ENCODE measurements around the gene GATA5.

GATA5 gene

DNA sequence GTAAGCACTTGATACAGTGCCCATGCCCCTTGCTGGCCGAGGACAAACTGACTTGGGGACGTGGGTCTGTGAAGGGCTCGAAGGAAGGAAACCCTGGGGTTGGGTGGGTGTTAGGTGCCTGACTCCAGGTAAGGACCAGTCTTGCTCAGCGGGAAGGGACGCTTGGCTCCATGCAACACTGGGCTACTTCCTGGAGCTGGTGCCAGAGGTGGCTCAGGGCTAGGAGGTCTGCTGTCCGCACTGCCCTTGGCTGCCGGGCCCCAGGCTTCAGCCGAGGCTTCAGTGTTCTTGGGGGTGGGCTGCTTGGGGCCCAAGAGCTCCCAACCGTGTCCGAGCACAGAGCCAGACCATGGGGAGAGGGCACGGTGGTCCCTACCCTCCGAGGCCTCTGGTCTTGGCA lies 5.3 kb downstream of the GATA5 start:
- TF ChIP-seq YY1 (IDR thresholded peaks at IDR 0.05; ENCODE audit: insufficient read depth, insufficient read length) (no peak), ZNF274 (IDR thresholded peaks at IDR 0.05; ENCODE audit: low read depth, low read length) (no peak), SUZ12 (IDR thresholded peaks at IDR 0.05; ENCODE audit: extremely low read depth, insufficient read depth, insufficient read length) (no peak)
- no peak for DNase-seq (ENCODE audit: low read depth, low spot score)
- peaks cover 43% of the 10 kb centered on the region for H3K4me1 ChIP-seq (ENCODE audit: insufficient read depth, insufficient read length)
- no peaks in the 10 kb centered on the region for H3K36me3 ChIP-seq (ENCODE audit: insufficient read depth, insufficient read length, low read length)
- no peaks in the 10 kb centered on the region for H3K9me3 ChIP-seq (ENCODE audit: insufficient read depth, low read length)
- H3K4me3 ChIP-seq (ENCODE audit: insufficient read length, low read depth), result no peak overlapping the region
- H3K27me3 ChIP-seq (ENCODE audit: insufficient read depth, insufficient read length), result peaks cover 13% of the 10 kb centered on the region
- H3K9ac ChIP-seq (ENCODE audit: insufficient read length, low read depth), result no peak overlapping the region

DNA sequence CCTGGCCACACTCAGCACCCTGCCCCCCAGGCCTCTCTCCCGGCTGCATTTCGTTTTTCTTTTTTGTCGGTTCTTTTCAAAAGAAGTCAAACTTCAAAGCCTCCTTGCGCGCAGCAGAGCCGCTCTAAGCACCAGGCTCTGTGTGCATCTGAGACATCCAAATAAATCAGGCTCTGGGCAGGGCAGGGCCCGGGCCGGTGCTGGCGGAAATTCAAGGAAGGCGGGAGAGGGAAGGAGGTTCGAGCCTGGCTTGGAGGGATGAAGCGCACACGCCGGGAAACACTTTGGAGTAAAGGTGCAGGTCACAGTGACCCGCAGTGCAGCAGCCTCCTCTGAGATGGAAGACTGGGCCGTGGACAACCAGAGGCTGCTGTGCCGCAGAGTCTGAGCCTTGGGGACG lies 5.8 kb downstream of the GATA5 start:
- Histone ChIP-seq H3K9me3 (ENCODE audit: insufficient read depth, low read length) (no peaks in the 10 kb centered on the region), H3K9ac (ENCODE audit: insufficient read length, low read depth) (peak overlapping the region; percentile 52), H3K27me3 (ENCODE audit: insufficient read depth, insufficient read length) (peaks cover 8% of the 10 kb centered on the region), H3K36me3 (ENCODE audit: insufficient read depth, insufficient read length, low read length) (no peaks in the 10 kb centered on the region), H3K4me3 (ENCODE audit: insufficient read length, low read depth) (no peak overlapping the region), H3K4me1 (ENCODE audit: insufficient read depth, insufficient read length) (peaks cover 41% of the 10 kb centered on the region)
- no peak for TF ChIP-seq SUZ12 (IDR thresholded peaks at IDR 0.05; ENCODE audit: extremely low read depth, insufficient read depth, insufficient read length)
- TF ChIP-seq ZNF274 (IDR thresholded peaks at IDR 0.05; ENCODE audit: low read depth, low read length), result no peak
- TF ChIP-seq YY1 (IDR thresholded peaks at IDR 0.05; ENCODE audit: insufficient read depth, insufficient read length), result no peak
- no peak for DNase-seq (ENCODE audit: low read depth, low spot score)

- Histone ChIP-seq H3K9ac (ENCODE audit: insufficient read length, low read depth) (peak overlapping the region; percentile 52), H3K27me3 (ENCODE audit: insufficient read depth, insufficient read length) (peaks cover 2% of the 10 kb centered on the region)
Observed at GRCh38 chr20:62469352-62469751, 6.4 kb downstream of the GATA5 start.

GRCh38 chr20:62466806-62467537 lies 8.8 kb downstream of the GATA5 start:
- H3K27me3 ChIP-seq (ENCODE audit: insufficient read depth, insufficient read length), result no peaks in the 10 kb centered on the region
- no peak for DNase-seq (ENCODE audit: low read depth, low spot score)
- no peak overlapping the region for H3K9ac ChIP-seq (ENCODE audit: insufficient read length, low read depth)
- H3K4me3 ChIP-seq (ENCODE audit: insufficient read length, low read depth), result no peak overlapping the region
- no peaks in the 10 kb centered on the region for H3K9me3 ChIP-seq (ENCODE audit: insufficient read depth, low read length)
- H3K4me1 ChIP-seq (ENCODE audit: insufficient read depth, insufficient read length), result peaks cover 24% of the 10 kb centered on the region
- H3K36me3 ChIP-seq (ENCODE audit: insufficient read depth, insufficient read length, low read length), result no peaks in the 10 kb centered on the region
- no peak for TF ChIP-seq YY1 (IDR thresholded peaks at IDR 0.05; ENCODE audit: insufficient read depth, insufficient read length)
- no peak for TF ChIP-seq ZNF274 (IDR thresholded peaks at IDR 0.05; ENCODE audit: low read depth, low read length)
- TF ChIP-seq SUZ12 (IDR thresholded peaks at IDR 0.05; ENCODE audit: extremely low read depth, insufficient read depth, insufficient read length), result no peak

More at GRCh38 chr20:62469352-62469751, 6.4 kb downstream of the GATA5 start:
- DNase-seq (ENCODE audit: low read depth, low spot score), result no peak
- Histone ChIP-seq H3K4me1 (ENCODE audit: insufficient read depth, insufficient read length) (peaks cover 37% of the 10 kb centered on the region), H3K36me3 (ENCODE audit: insufficient read depth, insufficient read length, low read length) (no peaks in the 10 kb centered on the region), H3K4me3 (ENCODE audit: insufficient read length, low read depth) (no peak overlapping the region), H3K9me3 (ENCODE audit: insufficient read depth, low read length) (no peaks in the 10 kb centered on the region)
- TF ChIP-seq SUZ12 (IDR thresholded peaks at IDR 0.05; ENCODE audit: extremely low read depth, insufficient read depth, insufficient read length) (no peak), ZNF274 (IDR thresholded peaks at IDR 0.05; ENCODE audit: low read depth, low read length) (no peak), YY1 (IDR thresholded peaks at IDR 0.05; ENCODE audit: insufficient read depth, insufficient read length) (no peak)

GRCh38 chr20:62466072-62466760 lies 9.6 kb downstream of the GATA5 start:
- no peak overlapping the region for H3K9ac ChIP-seq (ENCODE audit: insufficient read length, low read depth)
- DNase-seq (ENCODE audit: low read depth, low spot score), result no peak
- H3K27me3 ChIP-seq (ENCODE audit: insufficient read depth, insufficient read length), result no peaks in the 10 kb centered on the region
- H3K36me3 ChIP-seq (ENCODE audit: insufficient read depth, insufficient read length, low read length), result no peaks in the 10 kb centered on the region
- H3K9me3 ChIP-seq (ENCODE audit: insufficient read depth, low read length), result no peaks in the 10 kb centered on the region
- H3K4me1 ChIP-seq (ENCODE audit: insufficient read depth, insufficient read length), result peaks cover 25% of the 10 kb centered on the region
- no peak for TF ChIP-seq SUZ12 (IDR thresholded peaks at IDR 0.05; ENCODE audit: extremely low read depth, insufficient read depth, insufficient read length)
- TF ChIP-seq YY1 (IDR thresholded peaks at IDR 0.05; ENCODE audit: insufficient read depth, insufficient read length), result no peak
- no peak for TF ChIP-seq ZNF274 (IDR thresholded peaks at IDR 0.05; ENCODE audit: low read depth, low read length)
- H3K4me3 ChIP-seq (ENCODE audit: insufficient read length, low read depth), result no peak overlapping the region

DNA sequence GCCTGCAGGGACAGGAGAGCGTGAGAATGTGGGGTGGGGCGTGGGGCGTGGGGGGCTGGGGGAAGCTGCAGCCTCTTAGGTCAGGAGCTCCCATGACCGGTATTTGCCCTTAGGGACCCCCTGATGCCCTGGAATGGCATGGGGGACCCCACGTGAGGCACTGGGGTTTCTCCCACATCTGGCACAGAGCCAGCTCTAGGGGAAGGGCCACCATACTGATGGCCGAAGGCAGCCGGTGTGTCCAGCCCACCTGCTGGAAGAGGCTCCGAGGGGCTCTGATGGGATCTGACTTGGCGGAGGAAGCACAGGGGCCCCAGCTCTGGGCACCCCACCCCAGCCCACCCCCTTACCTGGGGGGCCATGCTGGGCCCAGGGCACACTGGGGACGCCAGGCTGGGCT lies 10.8 kb downstream of the GATA5 start:
- H3K9me3 ChIP-seq (ENCODE audit: insufficient read depth, low read length), result no peaks in the 10 kb centered on the region
- H3K36me3 ChIP-seq (ENCODE audit: insufficient read depth, insufficient read length, low read length), result no peaks in the 10 kb centered on the region
- peaks cover 20% of the 10 kb centered on the region for H3K4me1 ChIP-seq (ENCODE audit: insufficient read depth, insufficient read length)
- DNase-seq (ENCODE audit: low read depth, low spot score), result no peak
- no peak overlapping the region for H3K9ac ChIP-seq (ENCODE audit: insufficient read length, low read depth)
- no peak overlapping the region for H3K4me3 ChIP-seq (ENCODE audit: insufficient read length, low read depth)
- H3K27me3 ChIP-seq (ENCODE audit: insufficient read depth, insufficient read length), result no peaks in the 10 kb centered on the region
- TF ChIP-seq YY1 (IDR thresholded peaks at IDR 0.05; ENCODE audit: insufficient read depth, insufficient read length) (no peak), SUZ12 (IDR thresholded peaks at IDR 0.05; ENCODE audit: extremely low read depth, insufficient read depth, insufficient read length) (no peak), ZNF274 (IDR thresholded peaks at IDR 0.05; ENCODE audit: low read depth, low read length) (no peak)

GRCh38 chr20:62464425-62464770 lies 11.4 kb downstream of the GATA5 start:
- H3K9me3 ChIP-seq (ENCODE audit: insufficient read depth, low read length), result no peaks in the 10 kb centered on the region
- no peak overlapping the region for H3K9ac ChIP-seq (ENCODE audit: insufficient read length, low read depth)
- no peak for TF ChIP-seq SUZ12 (IDR thresholded peaks at IDR 0.05; ENCODE audit: extremely low read depth, insufficient read depth, insufficient read length)
- TF ChIP-seq ZNF274 (IDR thresholded peaks at IDR 0.05; ENCODE audit: low read depth, low read length), result no peak
- TF ChIP-seq YY1 (IDR thresholded peaks at IDR 0.05; ENCODE audit: insufficient read depth, insufficient read length), result no peak
- DNase-seq (ENCODE audit: low read depth, low spot score), result no peak
- H3K27me3 ChIP-seq (ENCODE audit: insufficient read depth, insufficient read length), result no peaks in the 10 kb centered on the region
- no peak overlapping the region for H3K4me3 ChIP-seq (ENCODE audit: insufficient read length, low read depth)
- H3K36me3 ChIP-seq (ENCODE audit: insufficient read depth, insufficient read length, low read length), result no peaks in the 10 kb centered on the region
- peaks cover 17% of the 10 kb centered on the region for H3K4me1 ChIP-seq (ENCODE audit: insufficient read depth, insufficient read length)

All from NT2/D1 (cell line).